ENCODE data around the gene LGALS12.

DNA sequence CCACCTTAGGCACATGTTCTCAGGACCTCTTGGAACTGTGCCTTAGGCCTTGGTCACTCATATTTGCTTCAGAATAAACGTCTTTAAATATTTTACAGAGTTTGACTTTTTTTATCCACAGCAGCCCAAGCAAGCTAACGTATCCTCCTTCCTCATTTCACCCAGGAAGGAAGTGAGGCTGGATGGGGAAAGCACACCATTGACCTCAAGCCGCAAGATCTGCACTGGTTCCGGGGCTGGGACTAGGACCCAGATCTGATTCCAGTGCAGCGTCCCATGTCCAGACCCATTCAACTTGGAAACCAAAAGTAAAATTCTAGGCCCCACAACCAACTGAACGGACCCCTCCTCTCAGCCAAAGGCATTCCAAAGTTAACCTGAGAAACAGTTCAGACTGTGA lies 2.4 kb upstream of the LGALS12 start:
- no peak for TF ChIP-seq POLR2A (IDR thresholded peaks at IDR 0.05)
- TF ChIP-seq, protein P1, sequence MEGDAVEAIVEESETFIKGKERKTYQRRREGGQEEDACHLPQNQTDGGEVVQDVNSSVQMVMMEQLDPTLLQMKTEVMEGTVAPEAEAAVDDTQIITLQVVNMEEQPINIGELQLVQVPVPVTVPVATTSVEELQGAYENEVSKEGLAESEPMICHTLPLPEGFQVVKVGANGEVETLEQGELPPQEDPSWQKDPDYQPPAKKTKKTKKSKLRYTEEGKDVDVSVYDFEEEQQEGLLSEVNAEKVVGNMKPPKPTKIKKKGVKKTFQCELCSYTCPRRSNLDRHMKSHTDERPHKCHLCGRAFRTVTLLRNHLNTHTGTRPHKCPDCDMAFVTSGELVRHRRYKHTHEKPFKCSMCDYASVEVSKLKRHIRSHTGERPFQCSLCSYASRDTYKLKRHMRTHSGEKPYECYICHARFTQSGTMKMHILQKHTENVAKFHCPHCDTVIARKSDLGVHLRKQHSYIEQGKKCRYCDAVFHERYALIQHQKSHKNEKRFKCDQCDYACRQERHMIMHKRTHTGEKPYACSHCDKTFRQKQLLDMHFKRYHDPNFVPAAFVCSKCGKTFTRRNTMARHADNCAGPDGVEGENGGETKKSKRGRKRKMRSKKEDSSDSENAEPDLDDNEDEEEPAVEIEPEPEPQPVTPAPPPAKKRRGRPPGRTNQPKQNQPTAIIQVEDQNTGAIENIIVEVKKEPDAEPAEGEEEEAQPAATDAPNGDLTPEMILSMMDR (IDR thresholded peaks at IDR 0.05): no peak

Data from heart left ventricle (tissue), 13 donors.